GM04503 (cell line): ENCODE results near the gene PHF2.

Experiments
- DNase-seq: peaks from one replicate; pipeline ENCODE4 v3.0.0-alpha.2; 2012; ENCODE audit warnings: low read depth

The PHF2 gene

DNA sequence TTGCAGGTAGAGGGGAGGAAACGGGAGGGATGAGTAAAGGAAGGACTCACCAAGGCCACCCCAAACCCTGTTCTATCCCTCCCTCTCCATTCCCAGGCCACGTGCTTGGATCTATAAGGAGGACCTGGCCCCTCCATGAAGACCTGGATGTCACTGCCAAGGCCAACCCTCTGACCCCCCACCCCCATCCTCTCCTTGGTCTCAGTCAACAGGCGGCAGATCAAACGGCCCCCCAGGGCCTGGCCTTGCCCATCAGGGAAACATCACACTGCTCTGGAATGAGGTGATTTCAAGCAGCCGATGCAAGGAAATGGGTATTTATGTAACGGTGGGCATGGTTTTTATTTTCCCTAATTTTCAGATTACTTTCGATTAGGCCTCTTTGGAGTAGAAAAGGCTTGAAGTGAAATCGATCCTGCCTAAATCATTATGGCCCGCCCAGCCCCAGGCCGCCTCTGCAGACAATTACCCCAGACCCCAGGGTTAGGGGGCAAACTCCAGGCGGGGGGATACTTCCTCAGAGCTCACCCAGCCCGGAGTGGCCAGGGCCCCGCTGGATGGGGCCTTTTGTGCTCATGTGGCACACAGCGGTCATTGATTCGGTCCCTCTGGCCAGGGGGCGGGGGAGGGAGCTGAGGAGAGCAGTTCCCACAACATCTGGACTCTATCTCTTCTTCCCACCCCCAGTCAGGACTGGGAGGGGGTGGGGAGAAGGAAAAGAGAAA lies 125.3 kb downstream of the PHF2 start:
- no peak for DNase-seq

DNA sequence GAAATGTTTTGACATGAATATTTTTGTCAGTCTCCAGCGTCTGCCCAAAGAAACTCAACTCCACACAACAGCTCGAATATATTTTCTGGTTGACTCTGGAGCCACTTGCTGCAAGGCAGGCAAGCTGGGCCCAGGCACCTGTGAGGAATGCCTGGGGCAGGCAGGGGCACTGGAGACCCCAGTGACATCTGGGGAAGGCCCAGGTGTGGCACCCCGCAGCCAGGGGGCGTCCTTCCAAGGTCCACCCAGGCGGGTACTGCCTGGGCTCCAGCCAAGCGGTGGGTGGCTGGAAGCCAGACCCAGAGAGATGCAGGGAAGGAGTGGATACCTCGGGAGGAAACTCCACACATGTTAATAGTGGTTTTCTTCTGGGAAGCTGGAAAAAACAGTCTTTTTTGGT lies 125.9 kb downstream of the PHF2 start:
- DNase-seq = no peak

GRCh38 chr9:93708289-93708986 lies 132.1 kb downstream of the PHF2 start:
- no peak for DNase-seq

- no peak for DNase-seq
These were observed 132.6 kb downstream of the PHF2 start for GRCh38 chr9:93708987-93709302.

GRCh38 chr9:93709600-93710369 lies 133.4 kb downstream of the PHF2 start:
- DNase-seq = no peak

DNA sequence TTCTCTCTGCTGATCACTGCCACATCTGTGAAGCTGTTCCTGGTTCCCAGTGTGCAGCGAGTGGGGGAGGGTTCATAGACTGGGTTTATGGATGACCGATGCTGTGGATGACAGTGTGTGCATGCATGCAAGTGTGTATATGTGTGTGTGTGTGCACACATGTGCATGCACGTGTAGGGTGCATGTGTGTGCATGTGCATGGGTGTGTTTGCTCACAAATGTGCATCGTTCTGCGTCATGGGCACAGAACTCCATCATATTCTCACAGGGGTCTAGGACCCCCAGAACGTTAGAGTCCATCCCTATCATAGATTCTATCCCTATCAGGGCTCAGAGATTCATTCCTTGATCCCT lies 134.0 kb downstream of the PHF2 start:
- no peak for DNase-seq

DNA sequence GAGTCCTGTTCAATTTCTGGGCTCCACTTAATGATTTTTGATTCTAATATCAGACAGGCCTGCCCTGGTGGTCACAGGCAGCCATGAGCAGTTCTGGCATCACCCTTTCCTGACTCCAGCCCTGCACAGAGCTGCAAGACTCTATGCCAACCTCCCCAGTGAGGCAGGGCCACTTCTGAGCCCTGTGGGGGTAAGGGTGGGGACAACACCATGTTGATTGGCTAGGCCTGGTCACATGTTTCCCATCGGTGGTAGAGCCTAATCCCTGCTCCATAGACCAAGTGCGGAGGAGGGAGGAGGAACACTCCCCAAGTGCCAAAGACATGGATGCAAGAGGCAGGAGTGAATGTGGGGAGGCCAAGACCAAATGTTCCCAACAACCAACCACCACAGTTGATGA lies 134.6 kb downstream of the PHF2 start:
- no peak for DNase-seq

DNA sequence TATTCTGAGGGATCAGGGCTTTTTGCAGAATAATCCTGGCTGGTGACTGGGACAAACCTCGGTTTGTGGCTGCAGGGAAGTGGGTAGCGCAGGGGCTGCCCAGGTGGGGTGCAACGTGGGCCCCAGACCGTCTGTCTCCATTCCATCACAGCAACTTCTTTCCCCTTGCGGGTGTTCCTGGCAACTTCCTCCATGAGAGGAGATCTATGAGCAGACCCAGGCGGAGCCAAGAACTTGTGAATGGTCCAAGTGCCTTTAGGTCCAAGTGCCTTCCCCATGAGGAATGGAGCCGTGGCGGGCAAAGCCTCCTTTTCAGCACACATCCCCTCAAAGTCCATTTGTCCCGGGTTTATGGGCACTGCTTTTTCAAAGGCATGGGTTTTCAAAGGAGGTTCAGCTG lies 136.5 kb downstream of the PHF2 start:
- no peak for DNase-seq

DNA sequence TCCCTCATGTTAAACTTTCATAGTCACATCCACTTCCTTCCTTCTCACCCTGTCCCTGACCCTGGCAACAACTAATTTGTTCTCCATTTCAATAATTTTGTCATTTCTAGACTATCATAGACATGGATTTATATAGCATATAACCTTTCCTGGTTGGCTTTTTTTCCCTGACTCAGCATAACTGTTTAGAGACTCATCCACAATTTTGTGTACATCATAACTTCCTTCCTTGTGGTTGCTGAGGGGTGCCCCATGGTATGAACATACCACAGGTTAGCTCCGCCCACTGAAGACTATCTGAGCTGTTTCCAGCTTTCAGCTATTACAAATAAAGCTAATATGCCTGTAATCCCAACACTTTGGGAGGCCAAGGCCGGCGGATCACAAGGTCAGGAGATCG lies 137.3 kb downstream of the PHF2 start:
- DNase-seq = no peak

- DNase-seq = no peak
These were observed 145.1 kb downstream of the PHF2 start for GRCh38 chr9:93721417-93721965.

- DNase-seq = no peak
These were observed 148.5 kb downstream of the PHF2 start for GRCh38 chr9:93724852-93725251.

DNA sequence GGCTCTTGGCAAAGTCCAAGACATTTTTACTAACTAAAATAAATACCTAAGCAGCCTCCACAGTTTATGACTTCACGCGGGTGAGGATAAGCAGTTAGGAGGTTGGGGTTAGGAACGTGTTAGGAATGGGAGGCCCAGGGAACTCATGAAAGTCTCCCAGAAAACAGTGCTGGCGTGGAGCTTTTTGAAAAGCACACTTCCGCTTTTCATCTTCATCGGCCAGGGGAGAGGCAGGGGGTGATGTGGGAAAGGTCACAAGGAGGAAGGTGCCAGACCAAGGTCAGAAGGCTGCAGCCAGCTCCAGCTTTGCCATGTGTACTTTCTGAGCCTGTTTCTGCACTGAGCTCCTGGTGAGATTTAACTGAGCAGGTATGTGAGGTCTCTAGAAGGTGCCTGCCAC lies 149.0 kb downstream of the PHF2 start:
- no peak for DNase-seq

GRCh38 chr9:93726147-93726546 lies 149.8 kb downstream of the PHF2 start:
- DNase-seq = no peak
